Hematopoietic multipotent progenitor cell treated with erythropoietin and hydrocortisone succinate and interleukin-3 and kit ligand, for 15 days (in vitro differentiated cells): ENCODE measurements around the gene NUP210.
A peak's percentile ranks its signal among the peaks of the same experiment; 100 is the strongest.
"Not testable (repeated sequence)": the region's sequence is repeated elsewhere in the genome, so short reads cannot be mapped to it uniquely, and the experiment has no call there.

Experiments used
- DNase-seq: peaks from one replicate; pipeline ENCODE4 v3.0.0-alpha.2; 2015; ENCODE audit warnings: low spot score

Gene NUP210

GRCh38 chr3:13406190-13406589, 13.9 kb downstream of the NUP210 start:
- no peak for DNase-seq

GRCh38 chr3:13405614-13406013, 14.5 kb downstream of the NUP210 start:
- no peak for DNase-seq

- DNase-seq, result peak; percentile 67
Measured at GRCh38 chr3:13404626-13405452, 15.3 kb downstream of the NUP210 start.

- no peak for DNase-seq
Measured at GRCh38 chr3:13403847-13404246, 16.3 kb downstream of the NUP210 start.

- DNase-seq, result no peak
Measured at GRCh38 chr3:13403213-13403819, 16.8 kb downstream of the NUP210 start.

GRCh38 chr3:13401149-13401548, 19.0 kb downstream of the NUP210 start:
- no peak for DNase-seq

GRCh38 chr3:13400114-13400673, 19.9 kb downstream of the NUP210 start:
- no peak for DNase-seq

GRCh38 chr3:13399603-13400002, 20.5 kb downstream of the NUP210 start:
- no peak for DNase-seq

- DNase-seq, result no peak
Measured at GRCh38 chr3:13397316-13397715, 22.8 kb downstream of the NUP210 start.

- DNase-seq, result no peak
Measured at GRCh38 chr3:13394363-13394762, 25.8 kb downstream of the NUP210 start.

- no peak for DNase-seq
Measured at GRCh38 chr3:13393427-13394360, 26.4 kb downstream of the NUP210 start.

- DNase-seq, result peak; percentile 58
Measured at GRCh38 chr3:13391308-13391707, 28.8 kb downstream of the NUP210 start.

GRCh38 chr3:13389378-13389777, 30.7 kb downstream of the NUP210 start:
- DNase-seq, result no peak

GRCh38 chr3:13388816-13389215, 31.3 kb downstream of the NUP210 start:
- no peak for DNase-seq

GRCh38 chr3:13385373-13385965, 34.7 kb downstream of the NUP210 start:
- DNase-seq, result no peak

- no peak for DNase-seq
Measured at GRCh38 chr3:13380971-13381370, 39.2 kb downstream of the NUP210 start.

- no peak for DNase-seq
Measured at GRCh38 chr3:13379201-13379830, 40.8 kb downstream of the NUP210 start.

GRCh38 chr3:13378155-13378554, 42.0 kb downstream of the NUP210 start:
- DNase-seq, result no peak

- not testable (repeated sequence) for DNase-seq
Measured at GRCh38 chr3:13377741-13378140, 42.4 kb downstream of the NUP210 start.

GRCh38 chr3:13377021-13377420, 43.1 kb downstream of the NUP210 start:
- no peak for DNase-seq

- no peak for DNase-seq
Measured at GRCh38 chr3:13376091-13376490, 44.0 kb downstream of the NUP210 start.
